Parathyroid adenoma (tissue), 2 donors: ENCODE results near the gene DGLUCY.

Experiments
- H2AFZ ChIP-seq: fragments of 300-600 bp; sonication (generic); one replicate; pipeline ENCODE4 v1.7.0; 2017; ENCODE audit warnings: antibody characterized with exemption, mild to moderate bottlenecking
- H3K27ac ChIP-seq: fragments of 300-600 bp; sonication (generic); one replicate; pipeline ENCODE4 v1.7.0; 2017
- H3K27me3 ChIP-seq: fragments of 300-600 bp; sonication (generic); one replicate; pipeline ENCODE4 v1.7.0; 2017; ENCODE audit warnings: low read length; ENCODE audit not compliant: control insufficient read depth, insufficient read depth
- H3K36me3 ChIP-seq: fragments of 300-600 bp; sonication (generic); one replicate; pipeline ENCODE4 v1.7.0; 2017; ENCODE audit warnings: low read length; ENCODE audit not compliant: control insufficient read depth, insufficient read depth
- H3K4me1 ChIP-seq: fragments of 300-600 bp; sonication (generic); one replicate; pipeline ENCODE4 v1.7.0; 2017; ENCODE audit warnings: control low read depth
- H3K4me2 ChIP-seq: fragments of 300-600 bp; sonication (generic); one replicate; pipeline ENCODE4 v1.7.0; 2017; ENCODE audit warnings: low read length
- H3K4me3 ChIP-seq: fragments of 300-600 bp; sonication (generic); one replicate; pipeline ENCODE4 v1.7.0; 2017; ENCODE audit warnings: low read depth, low read length
- H3K79me2 ChIP-seq: fragments of 300-600 bp; sonication (generic); one replicate; pipeline ENCODE4 v1.7.0; 2017; ENCODE audit warnings: control low read depth
- H3K9ac ChIP-seq: fragments of 300-600 bp; sonication (generic); one replicate; pipeline ENCODE4 v1.7.0; 2017; ENCODE audit warnings: mild to moderate bottlenecking
- H3K9me3 ChIP-seq: fragments of 300-600 bp; sonication (generic); one replicate; pipeline ENCODE4 v1.7.0; 2017; ENCODE audit warnings: low read length; ENCODE audit not compliant: control insufficient read depth
- TF ChIP-seq, protein P1 (sequence below): fragments of 300-600 bp; sonication (generic); IDR thresholded peaks from one replicate; pipeline ENCODE4 v1.7.0; 2017; ENCODE audit warnings: antibody characterized with exemption, mild to moderate bottlenecking
- donor health status: primary hyperparathyroidism.

Gene DGLUCY

GRCh38 chr14:91163316-91163715 is 49.4 kb downstream of the DGLUCY start:
- TF ChIP-seq, protein P1, sequence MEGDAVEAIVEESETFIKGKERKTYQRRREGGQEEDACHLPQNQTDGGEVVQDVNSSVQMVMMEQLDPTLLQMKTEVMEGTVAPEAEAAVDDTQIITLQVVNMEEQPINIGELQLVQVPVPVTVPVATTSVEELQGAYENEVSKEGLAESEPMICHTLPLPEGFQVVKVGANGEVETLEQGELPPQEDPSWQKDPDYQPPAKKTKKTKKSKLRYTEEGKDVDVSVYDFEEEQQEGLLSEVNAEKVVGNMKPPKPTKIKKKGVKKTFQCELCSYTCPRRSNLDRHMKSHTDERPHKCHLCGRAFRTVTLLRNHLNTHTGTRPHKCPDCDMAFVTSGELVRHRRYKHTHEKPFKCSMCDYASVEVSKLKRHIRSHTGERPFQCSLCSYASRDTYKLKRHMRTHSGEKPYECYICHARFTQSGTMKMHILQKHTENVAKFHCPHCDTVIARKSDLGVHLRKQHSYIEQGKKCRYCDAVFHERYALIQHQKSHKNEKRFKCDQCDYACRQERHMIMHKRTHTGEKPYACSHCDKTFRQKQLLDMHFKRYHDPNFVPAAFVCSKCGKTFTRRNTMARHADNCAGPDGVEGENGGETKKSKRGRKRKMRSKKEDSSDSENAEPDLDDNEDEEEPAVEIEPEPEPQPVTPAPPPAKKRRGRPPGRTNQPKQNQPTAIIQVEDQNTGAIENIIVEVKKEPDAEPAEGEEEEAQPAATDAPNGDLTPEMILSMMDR: no peak
- no peak overlapping the region for H3K4me2 ChIP-seq
- no peak overlapping the region for H3K4me3 ChIP-seq
- no peaks in the 10 kb centered on the region for H3K4me1 ChIP-seq
- peaks cover 3% of the 10 kb centered on the region for H3K79me2 ChIP-seq
- H3K36me3 ChIP-seq: no peaks in the 10 kb centered on the region
- H3K9ac ChIP-seq: no peak overlapping the region
- no peaks in the 10 kb centered on the region for H3K9me3 ChIP-seq
- H2AFZ ChIP-seq: no peak overlapping the region
- no peak overlapping the region for H3K27ac ChIP-seq
- H3K27me3 ChIP-seq: no peaks in the 10 kb centered on the region

DNA sequence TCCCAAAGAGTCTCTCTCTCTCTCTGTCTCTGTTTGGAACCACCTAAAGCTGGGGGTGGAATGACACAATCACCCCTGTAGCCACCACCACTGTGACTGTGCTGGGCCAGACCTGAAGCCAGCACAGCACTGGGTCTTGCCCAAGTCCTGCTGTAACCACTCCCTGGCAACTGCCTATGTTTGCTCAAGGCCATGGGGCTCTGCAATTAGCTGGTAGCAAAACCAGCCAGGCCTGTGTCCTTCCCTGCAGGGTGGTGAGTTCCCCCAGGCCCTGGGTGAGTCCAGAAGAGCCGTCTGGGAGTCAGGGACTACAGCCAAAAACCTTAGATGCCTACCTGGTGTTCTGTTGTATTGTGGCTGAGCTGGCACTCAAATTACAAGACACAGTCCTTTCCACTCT is 50.8 kb downstream of the DGLUCY start:
- Histone ChIP-seq H3K9me3 (no peaks in the 10 kb centered on the region), H2AFZ (no peak overlapping the region), H3K4me3 (no peak overlapping the region), H3K4me2 (no peak overlapping the region), H3K9ac (no peak overlapping the region), H3K4me1 (no peaks in the 10 kb centered on the region), H3K36me3 (no peaks in the 10 kb centered on the region), H3K27ac (no peak overlapping the region), H3K79me2 (peaks cover 3% of the 10 kb centered on the region), H3K27me3 (no peaks in the 10 kb centered on the region)
- TF ChIP-seq, protein P1: no peak

DNA sequence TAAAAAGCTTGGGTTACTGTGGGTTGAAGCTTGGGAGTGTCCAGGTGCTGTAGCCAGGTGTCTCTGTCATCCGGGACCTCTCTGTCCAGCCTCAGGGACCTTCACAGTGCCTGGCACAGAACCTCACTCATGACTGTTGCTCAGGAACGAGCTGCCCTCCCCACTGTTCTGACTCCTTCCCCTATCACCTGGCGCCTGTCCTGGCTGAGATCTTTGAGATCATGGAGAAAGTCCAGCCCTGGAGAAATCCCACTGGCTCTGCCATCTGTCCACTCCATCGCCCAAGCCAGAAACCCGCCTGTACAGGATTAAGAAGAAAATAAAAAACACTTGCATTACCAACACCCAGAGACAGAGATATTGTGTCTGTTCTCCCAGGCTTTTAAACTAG is 53.5 kb downstream of the DGLUCY start:
- no peak overlapping the region for H3K9ac ChIP-seq
- H3K9me3 ChIP-seq: no peaks in the 10 kb centered on the region
- no peak overlapping the region for H3K4me3 ChIP-seq
- H3K4me1 ChIP-seq: no peaks in the 10 kb centered on the region
- H3K4me2 ChIP-seq: no peak overlapping the region
- TF ChIP-seq, protein P1: no peak
- no peak overlapping the region for H3K27ac ChIP-seq
- no peaks in the 10 kb centered on the region for H3K79me2 ChIP-seq
- H3K36me3 ChIP-seq: no peaks in the 10 kb centered on the region
- no peaks in the 10 kb centered on the region for H3K27me3 ChIP-seq
- H2AFZ ChIP-seq: no peak overlapping the region

GRCh38 chr14:91169951-91170350 is 56.1 kb downstream of the DGLUCY start:
- no peaks in the 10 kb centered on the region for H3K27me3 ChIP-seq
- no peak overlapping the region for H3K27ac ChIP-seq
- H3K4me1 ChIP-seq: no peaks in the 10 kb centered on the region
- H3K4me3 ChIP-seq: no peak overlapping the region
- H3K36me3 ChIP-seq: no peaks in the 10 kb centered on the region
- TF ChIP-seq, protein P1: no peak
- no peak overlapping the region for H3K9ac ChIP-seq
- no peak overlapping the region for H2AFZ ChIP-seq
- no peak overlapping the region for H3K4me2 ChIP-seq
- no peaks in the 10 kb centered on the region for H3K9me3 ChIP-seq
- H3K79me2 ChIP-seq: no peaks in the 10 kb centered on the region

DNA sequence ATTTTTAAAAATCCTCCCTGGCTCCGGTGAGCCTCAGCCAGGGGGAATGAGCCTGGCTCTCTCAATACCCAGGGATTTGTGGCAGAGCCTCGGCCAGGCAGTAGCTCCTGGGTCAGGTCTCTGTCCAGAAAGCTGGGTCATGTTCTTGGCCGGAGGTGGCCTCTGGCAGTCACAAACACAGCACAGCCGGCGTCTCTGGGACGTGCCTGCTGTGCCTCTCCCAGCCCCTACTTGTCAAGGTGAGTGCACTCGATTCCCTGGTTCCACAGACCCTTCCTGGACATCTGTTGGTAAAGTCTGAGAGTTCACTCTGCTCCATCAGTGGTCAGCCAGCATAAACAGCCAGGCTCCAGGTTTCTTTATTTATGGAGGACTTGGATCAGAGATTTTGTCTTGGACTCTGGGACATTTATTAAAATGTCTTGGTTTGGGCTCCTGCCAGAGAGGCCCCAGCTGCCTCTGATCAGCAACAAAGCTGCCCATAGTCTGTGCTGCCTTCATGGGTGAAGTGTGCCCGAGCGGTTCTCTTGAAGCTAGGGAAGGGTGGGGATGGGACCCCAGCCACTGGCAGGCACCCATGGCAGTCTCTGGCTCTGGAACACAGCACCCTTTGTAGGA is 56.7 kb downstream of the DGLUCY start:
- H3K4me1 ChIP-seq: no peaks in the 10 kb centered on the region
- TF ChIP-seq, protein P1: no peak
- no peaks in the 10 kb centered on the region for H3K79me2 ChIP-seq
- no peak overlapping the region for H3K4me2 ChIP-seq
- no peaks in the 10 kb centered on the region for H3K27me3 ChIP-seq
- H3K36me3 ChIP-seq: no peaks in the 10 kb centered on the region
- no peak overlapping the region for H3K4me3 ChIP-seq
- no peak overlapping the region for H3K9ac ChIP-seq
- H3K9me3 ChIP-seq: no peaks in the 10 kb centered on the region
- no peak overlapping the region for H3K27ac ChIP-seq
- no peak overlapping the region for H2AFZ ChIP-seq
